GM19025 (cell line): ENCODE results near the gene KMT5C.

Source experiments
- ATAC-seq: cut with Tn5 transposase; IDR thresholded peaks from one replicate; pipeline ENCODE4 v1.9.1; 2021; ENCODE audit warnings: mild to moderate bottlenecking, low read depth, moderate library complexity; ENCODE audit not compliant: unreplicated experiment

The KMT5C gene

DNA sequence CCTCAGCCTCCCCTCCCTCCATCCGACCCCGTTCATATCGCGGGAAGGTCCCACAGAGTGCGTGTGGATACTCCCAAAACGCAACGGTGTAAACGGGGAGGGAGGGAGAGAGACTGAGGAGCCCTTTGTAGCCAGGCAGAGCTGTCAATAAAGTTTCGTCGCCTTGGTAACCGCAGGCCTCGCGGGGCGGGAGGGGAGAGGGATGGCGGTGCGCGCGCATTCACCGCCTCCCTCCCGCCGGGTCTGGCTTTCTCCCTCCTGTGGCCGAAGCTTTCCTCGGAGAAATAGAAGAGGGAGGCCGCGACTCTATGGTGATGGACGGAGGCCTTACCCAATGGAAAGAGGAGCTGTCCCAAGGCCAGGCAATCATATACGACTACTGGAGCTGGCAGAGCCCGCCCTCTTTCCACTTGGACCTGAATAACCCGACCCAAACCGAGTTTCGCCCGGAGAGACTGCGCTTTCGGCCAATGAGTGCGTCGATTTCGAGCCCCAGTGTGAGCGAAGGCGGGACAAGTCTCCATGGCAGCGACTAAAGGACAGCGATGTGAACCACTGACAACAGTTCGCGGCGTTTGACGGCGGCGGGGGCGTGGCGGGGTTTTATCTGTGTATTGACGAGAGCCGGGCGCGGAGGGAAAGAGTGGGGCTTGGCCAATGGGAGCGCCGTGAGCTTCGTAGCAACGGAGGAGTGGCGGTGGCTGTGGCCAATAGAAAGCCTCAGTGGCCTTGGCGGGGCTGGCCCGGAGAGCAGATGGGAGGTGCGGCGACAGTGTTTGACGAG is at the start of gene KMT5C:
KMT5C (plus strand) TSS at position 772 of the 784 bp plus-strand sequence. CDS start 2,061 bp downstream, outside the sequence.
- ATAC-seq: peak; percentile 82

GRCh38 chr19:55297267-55297666 is 42.4 kb upstream of the KMT5C start:
- no peak for ATAC-seq

GRCh38 chr19:55299991-55300390 is 39.7 kb upstream of the KMT5C start:
- ATAC-seq: no peak

DNA sequence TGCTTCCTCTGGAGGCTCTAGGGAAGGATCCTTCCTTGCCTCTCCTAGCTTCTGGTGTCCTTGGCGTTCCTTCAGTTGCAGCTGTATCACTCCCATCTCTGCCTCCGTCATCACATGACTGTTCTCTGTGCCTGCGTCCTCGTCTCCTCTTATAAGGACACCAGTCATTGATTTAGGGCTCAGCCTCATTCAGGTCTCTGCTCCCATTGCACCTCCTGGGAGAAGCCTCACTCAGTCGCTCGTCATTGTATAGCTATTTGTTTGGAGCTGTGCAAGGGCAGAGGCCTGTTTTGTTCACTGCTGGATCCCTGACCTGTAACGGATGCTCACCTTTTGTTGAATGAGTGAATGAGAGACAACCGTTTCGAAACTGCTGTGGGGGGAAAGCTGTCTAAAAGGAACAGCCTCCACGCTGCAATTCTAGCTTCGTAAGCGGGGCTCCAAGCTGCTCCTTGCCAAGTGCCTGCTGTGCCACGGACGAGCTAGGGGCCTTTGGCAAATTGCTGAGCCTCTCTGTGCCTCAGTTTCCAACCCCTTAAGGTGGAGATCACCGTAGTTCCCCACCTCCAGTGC is 38.7 kb upstream of the KMT5C start:
- ATAC-seq: no peak

DNA sequence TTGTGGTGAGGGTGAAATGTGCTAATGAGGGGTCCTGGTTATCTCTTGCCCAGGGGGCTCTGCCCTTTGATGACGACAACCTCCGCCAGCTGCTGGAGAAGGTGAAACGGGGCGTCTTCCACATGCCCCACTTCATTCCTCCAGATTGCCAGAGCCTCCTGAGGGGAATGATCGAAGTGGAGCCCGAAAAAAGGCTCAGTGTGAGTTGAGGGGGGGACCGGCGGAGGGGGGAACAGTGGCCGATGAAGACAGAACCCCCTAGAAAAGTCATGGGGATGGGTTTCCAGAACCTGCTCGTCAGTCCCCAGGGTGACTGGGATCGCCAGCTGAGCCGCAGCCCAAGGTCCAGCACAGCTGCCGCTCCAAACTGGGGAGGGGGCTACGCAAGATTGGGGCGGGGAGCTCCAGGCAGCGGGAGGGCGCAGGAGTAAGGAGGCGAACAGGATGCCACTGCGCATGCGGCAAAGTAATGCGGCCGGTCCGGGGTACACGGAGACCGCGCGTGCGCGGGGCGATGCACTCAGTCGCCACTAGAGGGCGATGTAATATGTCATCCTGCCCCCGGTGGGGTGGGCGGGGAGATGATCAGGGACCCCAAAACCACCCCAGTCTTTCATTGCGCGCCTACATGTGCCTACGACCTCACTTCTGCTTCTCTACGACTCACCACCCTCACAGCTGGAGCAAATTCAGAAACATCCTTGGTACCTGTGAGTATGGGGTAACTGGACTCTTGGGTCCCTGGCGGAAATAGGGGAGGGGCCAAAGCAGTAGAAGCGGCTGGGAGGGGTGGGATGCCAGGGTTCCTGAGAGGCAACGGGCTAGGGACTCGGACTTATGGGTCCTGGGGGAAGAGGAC is 38.0 kb upstream of the KMT5C start:
- no peak for ATAC-seq

DNA sequence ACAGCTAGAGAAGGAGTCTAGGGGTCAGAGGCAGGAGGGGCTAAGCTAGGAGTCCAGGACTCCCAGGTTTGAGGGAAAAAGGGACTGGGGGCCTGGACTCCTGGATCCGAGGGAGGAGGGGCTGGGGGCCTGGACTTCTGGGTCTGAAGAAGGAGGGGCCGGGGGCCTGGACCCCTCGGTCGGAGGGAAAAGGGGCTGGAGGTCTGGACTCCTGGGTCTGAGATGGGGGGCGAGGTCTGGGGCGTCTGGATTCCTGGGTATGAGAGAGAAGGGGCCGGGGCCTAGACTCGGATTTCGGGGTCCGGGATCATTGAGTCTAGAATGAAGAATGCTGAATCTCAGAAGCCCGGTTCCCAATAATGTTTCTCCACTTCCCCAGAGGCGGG is 37.4 kb upstream of the KMT5C start:
- ATAC-seq: no peak

DNA sequence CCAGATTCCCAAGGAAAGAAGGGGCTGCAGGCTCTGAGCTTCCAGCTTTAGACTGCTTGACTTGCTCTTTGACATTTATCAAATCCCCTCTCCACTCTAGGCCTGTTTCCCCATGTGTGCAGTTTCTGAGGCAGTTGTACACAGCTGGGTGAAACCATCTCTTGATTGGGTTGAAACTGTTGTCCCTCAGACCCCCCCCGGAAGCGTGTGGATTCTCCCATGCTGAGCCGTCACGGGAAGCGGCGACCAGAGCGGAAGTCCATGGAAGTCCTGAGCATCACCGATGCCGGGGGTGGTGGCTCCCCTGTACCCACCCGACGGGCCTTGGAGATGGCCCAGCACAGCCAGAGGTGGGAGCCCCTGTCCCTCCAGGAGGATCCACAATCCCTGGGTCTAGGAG is 36.2 kb upstream of the KMT5C start:
- no peak for ATAC-seq

- no peak for ATAC-seq
Measured at GRCh38 chr19:55304279-55304978, 35.2 kb upstream of the KMT5C start.

- no peak for ATAC-seq
Measured at GRCh38 chr19:55304980-55305379, 34.7 kb upstream of the KMT5C start.

GRCh38 chr19:55305491-55305890 is 34.2 kb upstream of the KMT5C start:
- ATAC-seq: no peak

DNA sequence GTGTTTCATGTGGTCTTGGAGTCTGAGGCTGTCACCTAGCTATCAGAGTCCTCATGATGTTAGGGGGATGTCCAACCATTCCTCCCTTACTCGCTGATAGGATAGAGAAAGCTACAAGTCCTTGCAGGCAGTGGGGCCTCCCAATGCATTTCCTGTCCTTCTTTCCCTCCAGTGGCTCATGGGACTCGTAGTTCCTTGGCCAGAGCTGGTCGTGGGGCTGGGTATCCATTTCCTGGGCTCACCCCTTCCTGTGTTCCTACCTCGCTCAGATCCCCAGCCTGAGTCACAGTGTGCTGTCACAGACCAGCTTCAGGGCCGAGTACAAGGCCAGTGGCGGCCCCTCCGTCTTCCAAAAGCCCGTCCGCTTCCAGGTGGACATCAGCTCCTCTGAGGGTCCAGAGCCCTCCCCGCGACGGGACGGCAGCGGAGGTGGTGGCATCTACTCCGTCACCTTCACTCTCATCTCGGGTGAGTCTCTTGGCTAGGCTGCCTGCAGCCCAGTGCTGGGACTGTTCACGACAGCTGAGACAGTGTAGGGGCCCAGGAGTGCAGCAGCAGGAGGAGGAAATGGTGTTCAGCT is 33.6 kb upstream of the KMT5C start:
- ATAC-seq: no peak

- ATAC-seq: no peak
Measured at GRCh38 chr19:55306712-55307111, 33.0 kb upstream of the KMT5C start.

- ATAC-seq: no peak
Measured at GRCh38 chr19:55308281-55308680, 31.4 kb upstream of the KMT5C start.

GRCh38 chr19:55309448-55309847 is 30.2 kb upstream of the KMT5C start:
- no peak for ATAC-seq

- no peak for ATAC-seq
Measured at GRCh38 chr19:55310498-55310897, 29.2 kb upstream of the KMT5C start.

GRCh38 chr19:55311397-55311796 is 28.3 kb upstream of the KMT5C start:
- no peak for ATAC-seq

DNA sequence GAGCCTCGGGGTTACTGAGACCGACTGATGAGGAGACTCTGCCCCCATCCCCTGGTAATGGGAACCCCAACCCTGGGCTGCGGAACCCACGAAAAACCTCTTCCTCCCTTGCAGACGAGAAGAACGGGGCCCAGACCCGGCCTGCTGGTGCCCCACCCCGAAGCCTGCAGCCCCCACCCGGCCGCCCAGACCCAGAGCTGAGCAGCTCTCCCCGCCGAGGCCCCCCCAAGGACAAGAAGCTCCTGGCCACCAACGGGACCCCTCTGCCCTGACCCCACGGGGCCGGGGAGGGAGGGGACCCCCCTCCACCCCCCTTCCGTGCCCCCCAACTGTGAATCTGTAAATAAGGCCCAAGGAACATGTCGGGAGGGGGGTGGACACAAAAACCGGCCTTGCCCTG is 27.9 kb upstream of the KMT5C start:
- ATAC-seq: no peak

- ATAC-seq: no peak
Measured at GRCh38 chr19:55312621-55313512, 26.8 kb upstream of the KMT5C start.

DNA sequence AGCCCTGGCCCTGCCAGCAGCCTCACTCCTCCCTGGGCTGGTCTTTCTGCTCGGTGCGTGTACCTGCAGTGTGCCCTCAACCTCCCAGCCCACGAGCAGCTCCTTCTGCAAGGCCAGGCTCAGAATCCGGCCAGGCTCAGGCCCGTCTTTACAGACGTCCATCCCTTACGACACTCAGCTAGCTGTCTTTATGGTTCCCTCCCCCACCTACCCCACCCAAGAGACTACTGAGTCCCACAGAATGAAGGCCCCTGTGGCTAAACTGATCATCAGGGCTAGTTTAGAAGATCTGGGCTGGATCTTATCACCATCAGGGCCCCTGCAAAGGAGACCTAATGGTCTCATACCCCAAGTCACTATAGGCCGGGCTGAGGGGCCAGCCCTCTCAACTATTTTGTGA is 25.3 kb upstream of the KMT5C start:
- ATAC-seq: no peak
